ENCODE results near the gene ENPEP.

ENPEP gene

DNA sequence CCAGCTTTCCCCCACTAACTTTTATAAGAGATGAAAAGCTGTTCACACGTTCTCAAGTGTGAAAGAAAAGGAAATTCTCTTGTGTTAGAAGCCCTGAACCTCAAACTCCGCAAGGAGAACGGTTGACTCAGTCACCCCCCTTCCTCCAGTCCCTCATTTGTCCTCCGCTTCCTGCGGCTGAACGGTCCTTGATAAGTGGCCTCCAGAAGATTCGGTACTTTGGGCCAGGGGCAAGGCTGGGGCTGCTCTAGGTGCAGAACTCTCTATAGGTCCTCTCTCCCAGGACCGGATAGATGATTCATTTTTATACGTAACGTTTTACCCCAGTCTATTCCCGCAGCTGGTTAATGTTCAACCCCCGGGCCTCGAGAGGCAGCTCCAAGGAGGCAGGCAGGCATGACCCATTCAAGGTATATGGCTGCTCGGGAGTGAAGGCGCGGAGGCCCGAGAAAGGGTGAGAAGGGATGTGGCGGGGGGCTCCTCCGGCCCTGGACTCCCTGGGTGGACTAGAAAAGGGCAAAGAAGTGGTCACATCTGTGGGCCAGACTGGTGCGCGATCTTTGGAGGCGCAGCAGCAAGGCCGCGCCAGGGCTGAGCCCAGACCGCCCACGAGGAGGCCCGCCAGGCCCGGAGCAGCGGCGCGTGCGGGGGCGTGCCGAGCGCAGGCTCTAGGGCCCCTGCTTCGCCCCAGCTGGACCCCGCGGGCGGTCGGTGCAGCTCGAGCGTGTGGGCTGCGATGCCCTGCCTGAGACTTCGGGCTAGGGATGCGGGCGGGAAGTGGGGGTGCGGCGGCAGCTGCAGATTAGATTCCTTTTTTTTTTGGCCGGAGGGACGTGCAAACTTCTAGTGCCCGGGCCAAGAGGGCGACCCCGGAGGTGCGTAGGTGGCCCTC is 135.2 kb downstream of the ENPEP start:
- no peak for DNase-seq

GRCh38 chr4:110611968-110612447 is 136.1 kb downstream of the ENPEP start:
- no peak for DNase-seq

DNA sequence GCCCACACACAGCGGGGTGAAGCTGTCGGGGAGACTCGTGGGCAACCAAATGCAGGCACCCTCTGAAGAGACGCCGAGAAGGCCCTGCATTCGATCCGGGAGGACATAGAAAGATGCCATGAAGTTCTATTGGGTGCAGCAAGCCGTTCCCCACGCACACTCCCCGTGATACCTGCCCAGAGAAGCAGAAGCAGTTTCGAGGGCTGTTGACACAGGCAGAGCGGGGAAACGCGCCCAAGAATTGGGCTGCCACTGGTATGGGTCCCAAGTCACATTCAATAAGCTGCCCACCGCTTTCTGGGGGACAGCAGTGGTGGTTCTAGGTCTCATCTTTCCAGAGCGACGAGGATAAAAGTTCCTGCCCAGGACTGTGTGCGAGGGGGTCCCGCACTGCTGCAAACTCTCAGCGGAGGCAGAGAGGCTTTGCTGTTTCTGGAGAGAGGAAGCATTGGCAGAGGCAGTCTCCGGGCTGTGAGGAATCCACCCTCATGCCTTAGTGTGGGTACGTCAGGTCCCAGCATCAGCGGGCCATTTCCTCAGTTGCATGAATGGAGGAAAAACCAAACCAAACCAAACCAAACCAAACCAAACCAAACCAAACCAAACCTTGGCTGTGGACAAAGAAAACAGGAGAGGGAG is 136.8 kb downstream of the ENPEP start:
- no peak for DNase-seq

DNA sequence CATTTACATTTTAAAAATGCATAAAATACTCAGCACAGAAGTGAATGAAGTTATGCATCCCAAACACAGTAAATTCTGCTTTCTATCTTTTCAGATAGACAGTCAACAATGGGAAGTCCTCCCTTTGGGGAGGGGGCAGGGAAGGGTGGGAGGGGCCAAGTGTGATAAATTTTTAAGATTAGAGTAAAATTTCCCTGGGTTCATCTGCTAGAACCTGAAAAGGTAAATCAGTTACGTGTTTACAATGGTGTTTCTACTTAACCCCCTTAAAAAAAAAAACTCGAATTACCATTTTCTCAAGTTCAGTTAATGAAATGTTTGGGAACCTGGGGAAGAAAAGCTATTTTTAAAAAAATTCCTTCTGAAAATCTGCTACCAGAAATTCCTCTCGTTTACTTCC is 137.8 kb downstream of the ENPEP start:
- no peak for DNase-seq

GRCh38 chr4:110614173-110614963 is 138.4 kb downstream of the ENPEP start:
- DNase-seq = no peak

All from suppressor macrophage treated with lipopolysaccharide for 1 hour (primary cell).